Stimulated activated CD8-positive, alpha-beta memory T cell treated with anti-CD3 and anti-CD28 coated beads, Interleukin-7, amount 100 ng/mL, for 48 hours (primary cell): Measurements from ENCODE around the gene CNOT6L.

Experiments
- DNase-seq, 2 donors: peaks; one replicate each; pipeline ENCODE4 v3.0.0-alpha.2; 2020; ENCODE audit warnings: low read depth in 1 of 2; ENCODE audit errors: extremely low read depth in 1 of 2

Gene CNOT6L

GRCh38 chr4:77715414-77716290 lies 103.5 kb downstream of the CNOT6L start:
- no peak for DNase-seq

- DNase-seq = no peak
These were observed 104.7 kb downstream of the CNOT6L start for GRCh38 chr4:77714514-77714913.

GRCh38 chr4:77713884-77714283 lies 105.3 kb downstream of the CNOT6L start:
- DNase-seq = no peak

- no peak for DNase-seq
These were observed 106.5 kb downstream of the CNOT6L start for GRCh38 chr4:77712675-77713074.

GRCh38 chr4:77711469-77711868 lies 107.7 kb downstream of the CNOT6L start:
- DNase-seq = no peak

- DNase-seq = no peak
These were observed 108.5 kb downstream of the CNOT6L start for GRCh38 chr4:77710684-77711083.

GRCh38 chr4:77710059-77710458 lies 109.1 kb downstream of the CNOT6L start:
- DNase-seq = no peak

- DNase-seq = no peak
These were observed 112.5 kb downstream of the CNOT6L start for GRCh38 chr4:77706717-77707116.

- DNase-seq = no peak
These were observed 115.5 kb downstream of the CNOT6L start for GRCh38 chr4:77703666-77704065.

- no peak for DNase-seq
These were observed 118.0 kb downstream of the CNOT6L start for GRCh38 chr4:77701121-77701520.

GRCh38 chr4:77699731-77700210 lies 119.4 kb downstream of the CNOT6L start:
- DNase-seq = no peak

GRCh38 chr4:77697860-77698590 lies 121.1 kb downstream of the CNOT6L start:
- DNase-seq = no peak

GRCh38 chr4:77695774-77696173 lies 123.4 kb downstream of the CNOT6L start:
- no peak for DNase-seq

GRCh38 chr4:77692847-77693432 lies 126.2 kb downstream of the CNOT6L start:
- DNase-seq = no peak

GRCh38 chr4:77681792-77682191 lies 137.4 kb downstream of the CNOT6L start:
- no peak for DNase-seq

- DNase-seq = no peak
These were observed 142.3 kb downstream of the CNOT6L start for GRCh38 chr4:77676842-77677241.

- DNase-seq = no peak
These were observed 148.1 kb downstream of the CNOT6L start for GRCh38 chr4:77671051-77671450.

- DNase-seq = no peak
These were observed 149.1 kb downstream of the CNOT6L start for GRCh38 chr4:77669946-77670590.

GRCh38 chr4:77665381-77666069 lies 153.6 kb downstream of the CNOT6L start:
- DNase-seq = no peak
